ENCODE results near the gene GTF3C5. TPM values are rescaled to one million over a fixed set of nuclear protein-coding genes. Genes with fewer than 3 reads are reported as not detected.

The GTF3C5 gene
- total and polyA plus RNA-seq, 8 donors, result 25.7 to 85.2 (median 45.4) TPM

- WGBS, 5 donors, result 72 to 87% (median 77%) methylated on average over 5 to 12 of the region's 12 CpGs
- intact Hi-C loops (cut with DNase I; ENCODE audit: low total_unique reads), result loop anchor here (2.0 kb wide), 1 partner anchor 43 kb away; no protein-coding TSS in a partner anchor
- H3K4me3 ChIP-seq, result no peak overlapping the region
- TF ChIP-seq EP300 (IDR thresholded peaks at IDR 0.05) (no peak), POLR2A (IDR thresholded peaks at IDR 0.05) (no peak), CTCF (IDR thresholded peaks at IDR 0.05) (no peak), POLR2AphosphoS5 (IDR thresholded peaks at IDR 0.05) (no peak)
- peak in 1 of 2 donors; percentile 22 for DNase-seq
- peaks cover 85 to 100% (median 100%) of the 10 kb centered on the region in 4 donors for H3K36me3 ChIP-seq
- H3K9me3 ChIP-seq, result no peaks in the 10 kb centered on the region
- H3K4me1 ChIP-seq, result peaks cover 6 to 10% (median 8%) of the 10 kb centered on the region in 4 donors
- H3K27ac ChIP-seq, result peak overlapping the region in 1 of 5 donors; percentile 3
- H3K27me3 ChIP-seq, result no peaks in the 10 kb centered on the region
These were observed 73.2 kb downstream of the GTF3C5 start for GRCh38 chr9:133103987-133104505.

- Histone ChIP-seq H3K36me3 (peaks cover 87 to 100% (median 100%) of the 10 kb centered on the region in 4 donors), H3K27ac (no peak overlapping the region), H3K4me1 (peaks cover 6 to 10% (median 8%) of the 10 kb centered on the region in 4 donors), H3K27me3 (no peaks in the 10 kb centered on the region), H3K4me3 (no peak overlapping the region), H3K9me3 (no peaks in the 10 kb centered on the region)
- WGBS, 5 donors, result 76 to 85% (median 84%) methylated on average over 10 to 15 of the region's 15 CpGs
- TF ChIP-seq CTCF (IDR thresholded peaks at IDR 0.05), result no peak
- no peak for TF ChIP-seq POLR2A (IDR thresholded peaks at IDR 0.05)
- no peak for TF ChIP-seq POLR2AphosphoS5 (IDR thresholded peaks at IDR 0.05)
- no peak for TF ChIP-seq EP300 (IDR thresholded peaks at IDR 0.05)
- peak; percentile 1 to 16 for DNase-seq
- intact Hi-C loops (cut with DNase I; ENCODE audit: low total_unique reads), result no loop called here
These were observed 74.1 kb downstream of the GTF3C5 start for GRCh38 chr9:133104718-133105460.

- Histone ChIP-seq H3K27me3 (no peaks in the 10 kb centered on the region), H3K4me3 (no peak overlapping the region), H3K27ac (no peak overlapping the region), H3K9me3 (no peaks in the 10 kb centered on the region), H3K36me3 (peaks cover 87 to 100% (median 100%) of the 10 kb centered on the region in 4 donors), H3K4me1 (peaks cover 6 to 10% (median 8%) of the 10 kb centered on the region in 4 donors)
- intact Hi-C loops (cut with DNase I; ENCODE audit: low total_unique reads), result no loop called here
- TF ChIP-seq CTCF (IDR thresholded peaks at IDR 0.05) (no peak), POLR2AphosphoS5 (IDR thresholded peaks at IDR 0.05) (no peak), EP300 (IDR thresholded peaks at IDR 0.05) (no peak), POLR2A (IDR thresholded peaks at IDR 0.05) (no peak)
- 88 to 100% (median 93%) methylated on average over 1 to 7 of the region's 7 CpGs for WGBS, 5 donors
- peak in 1 of 2 donors; percentile 22 for DNase-seq
These were observed 74.6 kb downstream of the GTF3C5 start for GRCh38 chr9:133105461-133105770.

GRCh38 chr9:133106511-133107244 is 75.9 kb downstream of the GTF3C5 start:
- 90 to 95% (median 93%) methylated on average over 17 of the region's 17 CpGs for WGBS, 5 donors
- intact Hi-C loops (cut with DNase I; ENCODE audit: low total_unique reads), result no loop called here
- no peak overlapping the region for H3K4me3 ChIP-seq
- DNase-seq, result peak in 1 of 2 donors; percentile 20
- peaks cover 6 to 12% (median 8%) of the 10 kb centered on the region in 4 donors for H3K4me1 ChIP-seq
- no peak for TF ChIP-seq CTCF (IDR thresholded peaks at IDR 0.05)
- TF ChIP-seq EP300 (IDR thresholded peaks at IDR 0.05), result no peak
- TF ChIP-seq POLR2AphosphoS5 (IDR thresholded peaks at IDR 0.05), result no peak
- no peak for TF ChIP-seq POLR2A (IDR thresholded peaks at IDR 0.05)
- H3K36me3 ChIP-seq, result peaks cover 81 to 100% (median 100%) of the 10 kb centered on the region in 4 donors
- H3K27ac ChIP-seq, result no peak overlapping the region
- H3K9me3 ChIP-seq, result no peaks in the 10 kb centered on the region
- H3K27me3 ChIP-seq, result no peaks in the 10 kb centered on the region

All from stomach (tissue), 9 donors.